Activated naive CD8-positive, alpha-beta T cell treated with anti-CD3 and anti-CD28 coated beads, Interleukin-2, amount 10 ng/mL, durations not matched to agents 7 days and 5 days (primary cell): Measurements from ENCODE around the gene BTF3L4. TPM values are rescaled to one million over a fixed set of nuclear protein-coding genes. Genes with fewer than 3 reads are reported as not detected.
A peak's percentile ranks its signal among the peaks of the same experiment; 100 is the strongest.
"Not testable (repeated sequence)": the region's sequence is repeated elsewhere in the genome, so short reads cannot be mapped to it uniquely, and the experiment has no call there.

Experiments
- ATAC-seq: fragments of 150-1000 bp; cut with Tn5 transposase; one replicate; pipeline ENCODE4 v1.10.0; 2021; ENCODE audit warnings: low read depth, moderate library complexity
- POLR2A ChIA-PET: fragments of 350-600 bp; sonication (Branson Sonifier 250); formaldehyde crosslinking; loops from one replicate; lab custom pipeline; 2021; ENCODE audit warnings: antibody characterized with exemption; lab: Charles Lee
- DNase-seq: peaks from one replicate; pipeline ENCODE4 v3.0.0; 2021
- H3K27ac Mint-ChIP-seq: one replicate; pipeline ENCODE4 v1.8.0; 2022; ENCODE audit warnings: mild to moderate bottlenecking, mixed read lengths
- H3K27me3 Mint-ChIP-seq: one replicate; pipeline ENCODE4 v1.8.0; 2022; ENCODE audit warnings: mild to moderate bottlenecking, moderate library complexity, mixed read lengths
- H3K36me3 Mint-ChIP-seq: one replicate; pipeline ENCODE4 v1.8.0; 2021; ENCODE audit warnings: mild to moderate bottlenecking, mixed read lengths
- H3K4me1 Mint-ChIP-seq: one replicate; pipeline ENCODE4 v1.8.0; 2021; ENCODE audit warnings: mixed read lengths
- H3K4me3 Mint-ChIP-seq: one replicate; pipeline ENCODE4 v1.8.0; 2022; ENCODE audit warnings: mild to moderate bottlenecking, moderate library complexity, mixed read lengths
- H3K9me3 Mint-ChIP-seq: one replicate; pipeline ENCODE4 v1.8.0; 2021; ENCODE audit warnings: mixed read lengths
- total RNA-seq, 2 experiments: library from RNA; stranded (reverse); gene quantifications; one replicate each; pipeline ENCODE4 v1.2.3, GENCODE V29; 2021

Gene BTF3L4
- 10 to 100 TPM; 31.4 to 41.0 TPM for total RNA-seq

GRCh38 chr1:52056163-52056936 lies at the start of gene BTF3L4:
Gene BTF3L4 (plus strand): TSS chr1:52056295. CDS start chr1:52059848, 3,553 bp downstream.
- POLR2A ChIA-PET = interaction anchor here (0.6 to 2.6 kb wide), 7 partner anchors 17 to 668 kb away, joined by 3 to 27 read pairs (median 4); partner anchors contain the start of genes KTI12, ORC1 and PRPF38A
- H3K4me3 Mint-ChIP-seq = peak within 1 kb of the TSS; percentile 99
- DNase-seq = peak; percentile 89
- H3K36me3 Mint-ChIP-seq = peaks cover 16% of the 10 kb centered on the region
- ATAC-seq = peak; percentile 95
- H3K9me3 Mint-ChIP-seq = no peaks in the 10 kb centered on the region
- H3K27ac Mint-ChIP-seq = peak within 1 kb of the TSS; percentile 97
- H3K4me1 Mint-ChIP-seq = peaks cover 39% of the 10 kb centered on the region
- no peaks in the 10 kb centered on the region for H3K27me3 Mint-ChIP-seq

GRCh38 chr1:52007215-52008002 lies 48.7 kb upstream of the BTF3L4 start:
- POLR2A ChIA-PET = interaction anchor here (0.7 kb wide), 1 partner anchor 620 kb away, joined by 3 read pairs; no protein-coding TSS in a partner anchor
- no peak overlapping the region for H3K4me3 Mint-ChIP-seq
- H3K4me1 Mint-ChIP-seq = peaks cover 2% of the 10 kb centered on the region
- H3K9me3 Mint-ChIP-seq = no peaks in the 10 kb centered on the region
- DNase-seq = no peak
- ATAC-seq = no peak
- H3K27ac Mint-ChIP-seq = no peak overlapping the region
- H3K36me3 Mint-ChIP-seq = no peaks in the 10 kb centered on the region
- H3K27me3 Mint-ChIP-seq = peaks cover 30% of the 10 kb centered on the region

- no peaks in the 10 kb centered on the region for H3K9me3 Mint-ChIP-seq
- no peak for DNase-seq
- POLR2A ChIA-PET = interaction anchor here (0.7 kb wide), 1 partner anchor 619 kb away, joined by 3 read pairs; no protein-coding TSS in a partner anchor
- H3K27me3 Mint-ChIP-seq = peaks cover 30% of the 10 kb centered on the region
- peaks cover 2% of the 10 kb centered on the region for H3K4me1 Mint-ChIP-seq
- no peak for ATAC-seq
- H3K27ac Mint-ChIP-seq = no peak overlapping the region
- H3K4me3 Mint-ChIP-seq = no peak overlapping the region
- H3K36me3 Mint-ChIP-seq = no peaks in the 10 kb centered on the region
Observed at GRCh38 chr1:52008071-52008809, 47.9 kb upstream of the BTF3L4 start.

- Mint-ChIP-seq H3K27me3 (no peaks in the 10 kb centered on the region), H3K4me1 (peaks cover 2% of the 10 kb centered on the region), H3K27ac (no peak overlapping the region), H3K9me3 (no peaks in the 10 kb centered on the region), H3K4me3 (no peak overlapping the region), H3K36me3 (peaks cover 34% of the 10 kb centered on the region)
- POLR2A ChIA-PET = no interaction called here
- DNase-seq (no peak), ATAC-seq (no peak)
Observed at GRCh38 chr1:52022133-52022532, 34.0 kb upstream of the BTF3L4 start.

- no peaks in the 10 kb centered on the region for H3K9me3 Mint-ChIP-seq
- peaks cover 13% of the 10 kb centered on the region for H3K4me1 Mint-ChIP-seq
- no peaks in the 10 kb centered on the region for H3K27me3 Mint-ChIP-seq
- no peak overlapping the region for H3K4me3 Mint-ChIP-seq
- POLR2A ChIA-PET = no interaction called here
- ATAC-seq (no peak), DNase-seq (no peak)
- no peak overlapping the region for H3K27ac Mint-ChIP-seq
- H3K36me3 Mint-ChIP-seq = peaks cover 36% of the 10 kb centered on the region
Observed at GRCh38 chr1:52026278-52026677, 29.8 kb upstream of the BTF3L4 start.

- H3K27me3 Mint-ChIP-seq = no peaks in the 10 kb centered on the region
- POLR2A ChIA-PET = no interaction called here
- H3K4me3 Mint-ChIP-seq = no peak overlapping the region
- H3K9me3 Mint-ChIP-seq = no peaks in the 10 kb centered on the region
- peaks cover 42% of the 10 kb centered on the region for H3K36me3 Mint-ChIP-seq
- ATAC-seq (no peak), DNase-seq (no peak)
- no peak overlapping the region for H3K27ac Mint-ChIP-seq
- H3K4me1 Mint-ChIP-seq = peaks cover 27% of the 10 kb centered on the region
Observed at GRCh38 chr1:52028328-52028727, 27.8 kb upstream of the BTF3L4 start.

- H3K27ac Mint-ChIP-seq, H3K4me3 Mint-ChIP-seq, H3K27me3 Mint-ChIP-seq, POLR2A ChIA-PET, ATAC-seq, DNase-seq, H3K9me3 Mint-ChIP-seq: not testable (repeated sequence)
- H3K4me1 Mint-ChIP-seq = peaks cover 29% of the 10 kb centered on the region
- H3K36me3 Mint-ChIP-seq = peaks cover 41% of the 10 kb centered on the region
Observed at GRCh38 chr1:52028839-52029238, 27.3 kb upstream of the BTF3L4 start.

GRCh38 chr1:52032124-52032784 lies 23.8 kb upstream of the BTF3L4 start:
- Mint-ChIP-seq H3K36me3 (peaks cover 28% of the 10 kb centered on the region), H3K27me3 (no peaks in the 10 kb centered on the region), H3K9me3 (no peaks in the 10 kb centered on the region), H3K27ac (peak overlapping the region; percentile 93), H3K4me3 (peak overlapping the region; percentile 90), H3K4me1 (peaks cover 33% of the 10 kb centered on the region)
- ATAC-seq = no peak
- DNase-seq = no peak
- POLR2A ChIA-PET = interaction anchor here (1.9 to 2.3 kb wide), 3 partner anchors 17 to 24 kb away, joined by 5 to 27 read pairs (median 16); partner anchors contain the start of genes BTF3L4 and TXNDC12

GRCh38 chr1:52032785-52033131 lies 23.3 kb upstream of the BTF3L4 start:
- Mint-ChIP-seq H3K4me3 (peak overlapping the region; percentile 90), H3K4me1 (peaks cover 33% of the 10 kb centered on the region), H3K9me3 (no peaks in the 10 kb centered on the region), H3K27me3 (no peaks in the 10 kb centered on the region), H3K36me3 (peaks cover 26% of the 10 kb centered on the region), H3K27ac (peak overlapping the region; percentile 93)
- DNase-seq (no peak), ATAC-seq (no peak)
- POLR2A ChIA-PET = interaction anchor here (0.6 to 2.3 kb wide), 7 partner anchors 13 to 549 kb away, joined by 3 to 27 read pairs (median 5); partner anchors contain the start of genes BTF3L4, NRDC and TXNDC12

GRCh38 chr1:52033190-52034049 lies 22.7 kb upstream of the BTF3L4 start, which contains the start of gene KTI12:
Gene KTI12 (minus strand): TSS chr1:52033810. CDS start chr1:52033761, 49 bp downstream.
- DNase-seq (peak; percentile 87), ATAC-seq (peak; percentile 92)
- Mint-ChIP-seq H3K4me3 (peak within 1 kb of the TSS; percentile 90), H3K27me3 (no peaks in the 10 kb centered on the region), H3K36me3 (peaks cover 23% of the 10 kb centered on the region), H3K9me3 (no peaks in the 10 kb centered on the region), H3K27ac (peak within 1 kb of the TSS; percentile 93), H3K4me1 (peaks cover 33% of the 10 kb centered on the region)
- POLR2A ChIA-PET = interaction anchor here (0.6 to 2.3 kb wide), 8 partner anchors 11 to 550 kb away, joined by 3 to 27 read pairs (median 5); partner anchors contain the start of genes BTF3L4, NRDC and TXNDC12

GRCh38 chr1:52034050-52034384 lies 22.1 kb upstream of the BTF3L4 start:
- H3K27me3 Mint-ChIP-seq = no peaks in the 10 kb centered on the region
- H3K27ac Mint-ChIP-seq = peak overlapping the region; percentile 93
- H3K4me1 Mint-ChIP-seq = peaks cover 33% of the 10 kb centered on the region
- DNase-seq (no peak), ATAC-seq (no peak)
- peak overlapping the region; percentile 90 for H3K4me3 Mint-ChIP-seq
- H3K36me3 Mint-ChIP-seq = peaks cover 23% of the 10 kb centered on the region
- H3K9me3 Mint-ChIP-seq = no peaks in the 10 kb centered on the region
- POLR2A ChIA-PET = interaction anchor here (0.7 to 2.3 kb wide), 4 partner anchors 11 to 22 kb away, joined by 3 to 27 read pairs (median 10); partner anchors contain the start of genes BTF3L4 and TXNDC12
